DMS53 treated with DMSO at 0.1 percent for 48 hours (cell line): ENCODE measurements around the gene ATP6V0C.

Source experiments
- DNase-seq: peaks from one replicate; lab custom pipeline; 2025; ENCODE audit not compliant: unreplicated experiment; lab: John Stamatoyannopoulos, UW

Gene ATP6V0C

DNA sequence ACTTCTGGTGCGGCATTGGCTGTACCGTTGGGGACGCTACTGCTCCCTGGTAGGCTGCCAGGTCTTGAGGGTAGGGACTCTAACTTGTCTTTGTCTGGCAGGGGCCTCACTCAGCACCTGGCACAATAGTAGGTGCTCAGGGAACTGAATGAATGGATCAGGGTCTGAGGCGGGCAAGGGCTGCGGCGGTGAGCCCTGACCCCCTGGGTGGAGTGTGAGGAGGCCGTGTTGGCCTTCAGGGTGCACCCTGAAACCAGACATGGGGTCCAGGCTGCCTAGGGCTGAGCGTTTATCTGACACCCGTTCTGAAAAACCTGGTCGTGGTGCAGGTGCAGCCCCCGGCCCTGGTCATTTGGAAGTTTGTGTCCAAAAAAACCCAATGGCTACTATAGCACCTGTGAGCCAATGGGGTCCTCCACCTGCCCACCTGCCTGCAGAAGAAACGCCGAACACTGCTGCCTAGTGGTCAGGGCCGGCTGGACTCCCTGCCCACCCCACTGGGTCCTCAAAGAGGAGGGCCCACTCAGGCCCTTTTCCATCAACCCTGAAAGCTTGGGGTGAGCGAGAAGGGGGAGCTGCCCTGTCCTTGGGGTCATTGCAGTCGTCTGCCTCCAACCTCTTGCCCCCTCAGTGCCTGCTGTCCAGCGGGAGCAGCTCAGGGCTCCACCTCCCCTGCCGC, 4.9 kb upstream of the ATP6V0C start:
- DNase-seq = no peak

DNA sequence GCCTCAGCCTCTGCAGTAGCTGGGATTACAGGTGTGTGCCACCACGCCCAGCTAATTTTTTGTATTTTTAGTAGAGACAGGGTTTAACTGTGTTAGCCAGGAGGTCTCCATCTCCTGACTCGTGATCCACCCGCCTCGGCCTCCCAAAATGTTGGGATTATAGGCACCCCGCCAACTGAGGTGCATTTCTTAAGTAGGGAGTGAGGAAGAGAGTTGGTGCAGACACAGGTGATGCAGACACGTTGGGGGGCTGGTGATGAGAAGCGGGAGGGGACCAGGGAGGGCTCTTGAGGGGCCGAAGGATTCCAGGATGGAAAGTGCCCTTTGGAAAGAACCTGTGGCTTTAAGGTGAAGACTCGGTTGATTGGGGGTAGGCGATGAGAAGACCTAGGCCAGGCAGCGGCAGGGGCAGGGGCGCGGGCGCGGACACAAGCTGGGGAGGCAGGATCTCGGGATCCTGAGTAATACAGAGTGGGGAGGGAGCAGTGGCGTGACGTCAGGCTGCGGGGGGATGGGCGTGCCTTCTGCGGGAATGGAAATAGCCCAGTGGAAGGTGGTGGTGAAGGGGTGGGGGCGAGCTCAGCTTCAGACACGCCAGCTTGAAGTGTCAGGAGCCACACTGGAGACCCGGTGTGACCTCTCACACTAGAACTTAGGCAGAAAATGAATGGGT, 2.5 kb upstream of the ATP6V0C start:
- no peak for DNase-seq

DNA sequence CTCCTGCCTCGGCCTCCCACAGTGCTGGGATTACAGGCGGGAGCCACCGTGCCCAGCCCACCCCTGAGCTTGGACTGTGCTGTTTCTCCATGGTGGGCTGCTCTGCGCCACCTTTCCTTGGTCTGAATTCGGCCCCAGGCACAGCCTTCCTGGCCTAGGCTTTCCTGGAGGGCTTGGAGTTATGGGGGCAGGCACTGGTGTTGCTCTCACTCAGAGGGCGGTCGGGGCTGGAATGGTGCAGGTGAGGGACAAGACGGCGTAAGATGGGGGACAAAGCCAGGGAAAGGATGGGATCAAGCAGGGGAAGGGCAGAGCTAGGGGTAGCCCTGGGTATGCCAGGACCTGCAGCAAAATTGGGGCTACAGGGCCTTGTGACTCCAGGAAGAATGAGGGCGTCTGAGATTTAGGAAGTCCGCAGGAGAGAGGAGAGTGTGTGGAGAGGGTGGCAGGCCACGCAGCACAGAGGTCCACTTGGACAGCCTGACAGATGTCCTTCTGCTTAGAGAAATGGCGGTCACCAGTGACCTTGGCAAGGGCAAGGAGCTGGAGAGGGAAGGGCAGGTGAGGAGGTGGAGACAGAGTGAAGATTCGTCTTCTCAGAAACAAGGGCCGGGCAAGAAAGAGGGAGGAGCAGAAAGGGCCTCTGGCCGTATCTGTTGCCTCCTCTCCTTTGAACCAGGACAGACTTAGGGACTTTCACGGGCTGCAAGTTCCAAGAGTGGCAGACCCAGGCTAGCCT, 1.6 kb upstream of the ATP6V0C start:
- DNase-seq = no peak

DNA sequence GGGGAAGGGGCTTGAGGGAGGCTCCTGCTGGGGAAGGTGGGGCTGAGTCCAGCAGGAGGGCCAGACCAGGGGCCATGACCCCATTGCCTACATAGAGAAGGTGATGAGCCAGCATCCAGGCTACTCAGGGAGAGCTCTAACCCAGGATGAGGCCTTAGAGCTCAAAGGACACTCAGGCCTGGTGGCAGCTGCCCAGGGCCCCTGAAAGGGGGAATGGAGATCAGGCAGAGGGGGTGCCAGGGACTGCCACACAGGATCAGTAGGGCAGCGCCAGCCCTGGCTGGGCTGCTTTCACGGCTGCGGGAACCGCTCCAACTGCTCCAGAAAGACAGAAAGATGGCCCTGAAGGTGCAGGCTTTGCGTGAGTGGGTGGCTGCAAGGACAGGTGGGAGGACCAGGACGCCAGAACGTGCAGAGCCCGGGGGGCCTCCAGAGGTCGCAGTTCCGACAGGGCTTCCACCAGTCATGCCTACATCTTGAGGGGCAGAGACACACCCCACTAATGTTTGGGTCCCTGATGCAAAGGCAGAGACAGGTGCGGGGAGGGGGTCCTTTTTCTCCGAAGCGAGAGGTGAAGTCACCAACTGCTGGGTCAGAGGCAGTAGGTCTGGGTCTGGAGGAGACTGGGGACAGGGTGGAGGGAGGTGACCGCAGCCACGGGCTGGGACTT, 882 bp upstream of the ATP6V0C start:
- DNase-seq = no peak

DNA sequence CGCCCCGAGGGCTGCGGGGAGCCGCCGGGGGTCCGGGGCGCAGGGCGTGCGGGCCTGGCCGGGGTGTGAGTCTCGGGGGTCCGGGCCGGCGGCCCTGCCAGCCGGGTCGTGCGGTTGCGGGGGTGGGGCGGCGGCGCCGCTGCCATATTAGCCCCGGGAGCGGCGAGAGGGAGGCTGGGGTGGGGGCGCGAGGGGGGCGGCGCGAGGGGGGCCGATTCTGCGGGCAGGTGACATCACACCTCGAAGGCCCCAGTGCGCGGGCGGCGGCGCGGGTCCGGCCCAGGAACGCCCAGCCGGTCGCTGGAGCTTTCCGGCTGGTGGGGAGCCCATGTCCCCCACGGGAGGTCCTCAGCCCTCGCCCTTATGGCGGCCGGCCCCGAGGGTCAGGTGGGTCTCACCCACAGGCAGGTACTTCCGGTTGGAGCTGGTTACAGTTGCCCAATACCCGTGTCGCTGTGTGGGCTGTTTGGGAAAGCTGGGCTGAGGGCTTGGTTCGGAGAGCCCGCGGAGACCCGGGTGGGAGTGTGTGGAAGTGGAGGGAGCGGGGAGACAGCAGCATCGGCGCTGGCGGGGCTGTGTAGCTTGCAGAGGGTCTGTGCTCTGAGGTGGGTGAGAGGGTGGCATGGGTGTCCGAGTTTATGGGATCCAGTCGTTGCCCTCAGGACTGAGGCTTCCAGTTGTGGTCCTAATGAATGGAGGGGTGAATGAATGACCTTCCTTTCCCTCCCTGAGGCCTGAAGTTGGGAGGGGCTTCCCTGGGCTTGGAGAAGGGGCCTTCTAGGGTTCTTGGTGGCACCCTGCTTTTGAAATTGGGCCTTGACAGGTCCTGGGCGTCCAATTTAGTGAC, 804 bp downstream of the ATP6V0C start:
- no peak for DNase-seq

DNA sequence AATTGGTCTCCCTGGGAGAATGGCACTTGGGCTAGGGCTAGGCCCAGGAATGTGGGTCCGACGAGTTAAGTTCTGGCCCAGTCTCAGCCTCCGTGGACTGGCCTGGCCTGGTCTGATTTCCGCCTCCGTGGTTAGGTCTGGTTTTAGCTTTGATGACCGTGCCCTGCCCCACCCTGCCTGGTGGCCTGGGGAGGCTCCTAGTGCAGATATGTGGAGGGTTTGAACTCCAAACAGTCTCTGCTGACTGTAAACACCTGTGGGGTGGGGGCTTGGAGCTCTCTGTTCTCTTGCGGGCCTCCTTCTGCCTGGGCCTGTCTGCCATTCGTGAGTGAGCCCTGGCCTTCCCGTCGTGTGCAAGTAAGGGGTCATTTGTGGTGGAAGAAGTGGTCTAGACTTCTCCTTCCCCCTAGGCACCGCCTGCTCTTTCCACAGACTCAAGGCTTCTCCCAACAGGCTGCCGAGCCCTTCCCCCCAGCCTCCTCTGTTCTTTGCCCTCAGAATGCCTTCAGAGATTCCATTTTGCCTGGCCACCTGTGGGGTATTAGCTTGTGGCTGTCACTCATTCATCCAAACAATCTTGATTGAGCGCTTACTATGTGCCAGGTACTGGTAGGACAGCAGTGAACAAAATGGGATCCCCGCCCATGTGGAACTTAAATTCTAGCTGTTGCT, 1.6 kb downstream of the ATP6V0C start:
- no peak for DNase-seq

DNA sequence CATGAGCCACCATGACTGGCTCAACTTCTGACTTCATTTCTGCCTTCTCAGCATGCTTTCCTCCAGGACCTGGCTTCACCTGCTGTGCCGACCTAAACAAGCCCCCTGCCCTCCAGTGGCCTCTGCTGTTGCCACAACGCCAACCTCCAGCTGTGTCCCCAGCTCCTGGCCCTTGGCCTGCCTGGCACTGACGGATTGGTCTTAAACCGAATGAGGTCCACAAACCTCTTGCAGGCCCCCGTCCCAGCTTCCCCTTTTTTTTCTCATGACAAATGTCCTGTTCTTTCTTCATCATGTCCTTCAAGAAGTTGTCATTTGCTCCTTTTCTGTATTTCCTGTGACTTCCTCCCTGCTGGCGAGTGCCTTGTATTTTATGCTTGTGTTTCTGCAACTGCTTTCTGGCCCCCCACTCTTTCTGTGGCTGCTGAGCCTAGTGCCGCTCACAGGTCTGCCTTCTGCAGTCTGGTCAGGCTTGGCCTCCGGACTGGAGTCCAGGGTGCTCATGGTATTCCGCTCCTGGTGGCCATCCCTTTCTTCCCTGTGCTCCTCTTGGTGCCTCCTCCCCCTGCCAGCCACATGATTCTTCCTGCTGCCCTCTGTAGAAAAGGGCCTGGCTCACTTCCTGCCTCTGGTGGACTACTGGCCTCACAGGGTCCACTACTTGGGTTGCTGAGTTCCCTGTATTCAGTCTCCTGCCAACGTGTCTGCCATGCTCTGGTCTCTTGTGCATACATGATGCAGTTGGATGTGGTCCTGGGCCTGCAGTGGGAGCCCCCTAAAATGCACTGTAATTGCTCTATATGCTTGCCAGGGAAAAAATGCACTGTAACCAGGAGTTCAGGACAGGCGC, 2.9 kb downstream of the ATP6V0C start:
- DNase-seq = no peak

DNA sequence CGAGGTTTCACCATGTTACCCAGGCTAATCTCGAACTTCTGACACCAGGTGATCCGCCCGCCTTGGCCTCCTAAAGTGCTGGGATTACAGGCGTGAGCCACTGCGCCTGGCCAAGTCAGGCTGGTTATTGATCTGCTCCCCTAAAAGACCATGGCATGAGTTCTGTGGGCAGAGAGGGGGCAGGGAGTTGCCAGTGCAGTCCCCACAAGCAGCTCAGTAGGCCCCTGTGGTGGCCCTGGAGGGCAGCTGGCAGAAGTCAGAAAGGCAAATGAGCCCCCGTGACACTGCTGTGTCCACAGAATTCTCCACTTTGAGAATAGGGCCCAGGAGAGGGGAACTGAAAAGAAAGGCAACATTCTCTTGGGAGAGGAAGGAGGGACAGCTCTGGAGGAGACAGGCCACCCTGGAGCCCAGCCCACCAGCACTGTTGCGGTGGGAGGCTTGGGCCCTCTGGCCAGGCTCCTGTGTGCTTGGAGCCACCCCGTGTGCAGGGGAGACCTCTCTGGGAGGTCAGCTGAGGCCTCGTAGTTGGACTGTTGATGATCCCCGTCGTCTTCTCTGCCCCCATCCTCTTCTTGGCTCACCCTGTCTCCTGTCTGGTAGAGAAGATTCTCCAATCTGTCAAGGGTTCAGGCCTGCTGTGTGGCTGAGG, 4.3 kb downstream of the ATP6V0C start:
- no peak for DNase-seq

DNA sequence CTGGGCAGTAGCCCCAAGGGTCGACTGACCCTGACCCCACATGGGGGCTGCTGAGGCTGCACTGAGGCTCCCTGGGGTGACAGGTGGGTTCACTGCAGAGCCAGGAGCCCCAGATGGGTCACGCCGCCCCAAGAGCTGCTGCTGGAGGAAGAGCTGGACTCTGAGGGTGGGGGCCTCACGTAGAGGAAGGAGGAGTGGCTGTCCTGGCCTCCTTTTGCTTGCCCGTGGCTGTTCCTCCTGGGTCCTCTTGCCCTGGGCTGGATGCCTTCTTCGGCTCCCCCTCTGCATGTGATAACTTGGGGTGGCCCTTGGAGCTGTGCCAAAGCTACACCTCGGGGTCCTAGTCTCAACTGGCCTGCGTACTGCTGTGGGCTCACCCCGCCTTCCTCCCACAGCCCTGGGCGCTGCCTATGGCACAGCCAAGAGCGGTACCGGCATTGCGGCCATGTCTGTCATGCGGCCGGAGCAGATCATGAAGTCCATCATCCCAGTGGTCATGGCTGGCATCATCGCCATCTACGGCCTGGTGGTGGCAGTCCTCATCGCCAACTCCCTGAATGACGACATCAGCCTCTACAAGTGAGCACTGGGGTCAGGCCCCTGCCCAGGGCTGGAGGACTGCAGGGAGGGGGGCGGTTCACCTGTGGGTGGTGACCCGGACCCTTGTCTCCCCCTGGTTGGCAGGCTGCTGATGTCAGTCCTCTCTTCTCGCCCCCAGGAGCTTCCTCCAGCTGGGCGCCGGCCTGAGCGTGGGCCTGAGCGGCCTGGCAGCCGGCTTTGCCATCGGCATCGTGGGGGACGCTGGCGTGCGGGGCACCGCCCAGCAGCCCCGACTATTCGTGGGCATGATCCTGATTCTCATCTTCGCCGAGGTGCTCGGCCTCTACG, 5.3 kb downstream of the ATP6V0C start:
- DNase-seq = no peak

DNA sequence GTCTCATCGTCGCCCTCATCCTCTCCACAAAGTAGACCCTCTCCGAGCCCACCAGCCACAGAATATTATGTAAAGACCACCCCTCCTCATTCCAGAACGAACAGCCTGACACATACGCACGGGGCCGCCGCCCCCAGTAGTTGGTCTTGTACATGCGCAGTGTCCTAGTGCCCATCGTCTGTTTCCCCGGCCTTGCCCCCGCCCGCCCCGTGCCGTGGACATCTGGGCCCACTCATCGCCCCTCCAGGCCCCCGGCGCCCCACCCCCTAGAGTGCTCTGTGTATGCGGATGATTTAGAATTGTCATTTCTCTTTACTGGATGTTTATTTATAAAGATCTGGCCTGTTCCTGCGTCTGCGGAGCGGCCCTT, 5.9 kb downstream of the ATP6V0C start:
- DNase-seq = no peak

DNA sequence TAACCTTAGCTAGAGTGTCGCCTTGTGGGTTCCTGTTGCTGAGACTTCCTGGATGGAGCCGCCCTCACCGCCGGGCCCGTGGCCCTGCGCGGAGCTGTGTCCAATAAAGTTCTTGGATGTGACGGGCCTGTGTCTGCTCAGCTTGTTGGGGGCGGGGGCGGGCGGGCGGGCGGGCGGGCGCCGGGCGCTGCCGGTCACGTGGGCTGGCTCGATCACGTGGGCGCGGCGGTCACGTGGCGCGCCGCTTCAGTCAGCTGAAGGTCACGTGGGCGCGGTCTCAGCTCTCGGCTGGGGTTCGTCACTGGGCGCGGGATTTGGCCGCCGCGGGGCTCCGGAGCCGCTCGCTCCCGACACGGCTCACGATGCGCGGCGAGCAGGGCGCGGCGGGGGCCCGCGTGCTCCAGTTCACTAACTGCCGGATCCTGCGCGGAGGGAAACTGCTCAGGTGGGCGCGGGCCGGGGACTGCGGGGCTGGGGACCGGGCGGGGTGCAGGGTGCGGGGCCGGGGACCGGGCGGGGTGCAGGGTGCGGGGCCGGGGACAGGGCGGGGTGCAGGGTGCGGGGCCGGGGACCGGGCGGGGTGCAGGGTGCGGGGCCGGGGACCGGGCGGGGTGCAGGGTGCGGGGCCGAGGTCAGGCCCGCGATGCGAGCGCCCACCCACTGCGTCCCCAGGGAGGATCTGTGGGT, 6.5 kb downstream of the ATP6V0C start, which contains the start of gene AMDHD2:
TSS of gene AMDHD2 (plus strand) at position 275 of the 687 bp plus-strand sequence. CDS start at position 363, 88 bp downstream.
- DNase-seq = peak; percentile 61

DNA sequence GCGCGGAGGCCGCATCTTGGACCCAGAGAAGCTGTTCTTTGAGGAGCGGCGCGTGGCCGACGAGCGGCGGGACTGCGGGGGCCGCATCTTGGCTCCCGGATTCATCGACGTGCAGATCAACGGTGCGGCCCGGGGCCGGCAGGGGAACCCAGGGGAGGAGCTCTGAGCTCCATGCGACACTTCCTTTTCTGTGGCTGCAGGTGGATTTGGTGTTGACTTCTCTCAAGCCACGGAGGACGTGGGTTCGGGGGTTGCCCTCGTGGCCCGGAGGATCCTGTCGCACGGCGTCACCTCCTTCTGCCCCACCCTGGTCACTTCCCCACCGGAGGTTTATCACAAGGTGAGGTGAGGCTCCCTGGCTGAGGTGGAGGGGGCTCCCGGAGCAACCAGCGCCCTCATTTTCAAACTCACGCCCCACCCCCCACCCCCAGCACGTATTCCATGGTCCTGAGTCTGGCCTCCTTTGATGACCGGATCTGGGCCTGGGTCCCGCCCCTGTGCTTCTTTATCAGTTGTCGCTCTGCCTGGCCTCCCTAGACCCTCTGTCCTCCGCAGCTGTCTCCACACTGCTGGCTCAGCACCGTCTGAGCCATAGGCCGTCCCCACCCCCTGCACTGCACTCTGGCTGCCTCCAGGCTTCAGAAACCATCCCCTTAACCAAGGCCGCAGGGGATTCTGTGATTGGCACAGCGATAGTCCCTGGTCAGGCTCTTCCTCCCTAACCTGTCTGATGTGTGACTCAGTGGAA, 7.2 kb downstream of the ATP6V0C start:
- no peak for DNase-seq

DNA sequence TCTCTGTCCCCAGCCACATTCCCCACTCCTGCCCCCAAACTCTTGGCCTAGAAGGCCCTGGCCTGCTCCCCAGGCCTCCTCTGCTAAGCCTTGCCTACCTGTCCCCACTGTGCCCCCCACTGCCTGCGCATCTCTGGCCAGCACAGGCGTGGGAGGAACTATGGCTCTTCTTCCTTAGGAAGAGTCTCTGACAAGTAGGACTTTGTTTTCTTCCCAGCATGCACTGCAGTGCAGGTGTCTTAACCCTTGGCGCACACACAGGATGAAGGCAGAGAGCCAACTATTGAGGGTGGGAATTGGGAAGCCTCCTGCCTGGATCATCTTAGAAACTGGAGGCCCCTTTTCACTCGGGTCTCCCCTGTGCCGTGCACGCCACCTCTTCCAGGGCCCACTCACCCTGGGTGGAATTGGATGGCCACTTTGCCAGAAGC, 10.1 kb downstream of the ATP6V0C start:
- no peak for DNase-seq

DNA sequence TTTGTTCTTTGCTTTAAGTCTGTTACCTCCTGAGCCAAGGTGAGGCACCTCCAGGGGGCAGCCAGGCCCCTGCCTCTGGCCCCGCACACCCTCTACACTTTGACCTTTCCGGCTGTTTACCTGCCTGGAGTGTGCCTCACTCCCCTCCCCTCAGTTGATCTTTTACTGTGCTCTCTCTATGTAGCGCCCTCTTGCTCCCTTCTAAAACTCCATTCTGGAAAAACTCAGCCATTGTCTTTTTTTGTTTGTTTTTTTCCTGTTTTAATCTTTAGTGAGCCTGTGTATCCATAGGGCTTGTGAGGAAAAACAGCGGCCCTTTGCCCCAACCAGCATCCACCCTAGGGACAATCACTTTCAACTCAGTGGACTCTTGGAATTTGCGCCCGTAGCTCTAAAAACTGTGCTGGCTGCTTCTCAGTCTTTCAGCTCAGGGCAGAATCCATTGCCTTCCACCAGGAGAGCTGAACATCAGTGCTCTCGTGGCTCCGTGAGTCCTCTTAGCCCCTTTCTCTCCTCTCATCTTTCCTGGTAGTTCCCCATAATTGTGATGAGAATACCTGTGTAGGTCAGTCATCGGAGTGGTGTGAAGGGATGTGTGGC, 10.7 kb downstream of the ATP6V0C start:
- DNase-seq = no peak

DNA sequence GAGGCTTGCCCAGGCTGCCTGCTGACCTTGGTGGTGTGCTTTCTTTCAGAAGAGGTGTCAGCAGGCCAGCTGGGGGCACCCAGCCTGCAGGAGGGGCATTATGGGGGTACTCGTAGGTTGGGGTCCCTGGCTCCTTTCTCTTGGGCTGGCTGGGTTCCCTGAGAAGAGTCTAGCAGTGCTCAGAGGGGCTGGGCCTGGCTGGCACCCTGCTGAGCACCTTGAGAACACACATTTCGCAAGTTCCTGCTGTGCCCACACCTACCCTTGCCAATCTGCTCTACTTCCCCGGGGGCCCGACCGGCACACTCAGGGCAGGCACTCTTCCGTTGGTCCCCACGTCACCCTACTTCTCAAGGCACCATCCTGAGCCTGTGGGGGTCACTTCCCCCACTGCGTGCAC, 12.4 kb downstream of the ATP6V0C start:
- no peak for DNase-seq
